WTC11 (cell line): ENCODE results near the gene HOMEZ. TPM values are rescaled to one million over a fixed set of nuclear protein-coding genes. Genes with fewer than 3 reads are reported as not detected.

Experiments used
- ATAC-seq: fragments of 200-7000 bp; cut with Tn5 transposase; 2 replicates; pipeline ENCODE4 v1.10.0; 2021; ENCODE audit warnings: mild to moderate bottlenecking, moderate library complexity
- CTCF ChIA-PET: fragments of 300-600 bp; sonication (Branson Sonifier 250); formaldehyde crosslinking; loops from one replicate; lab custom pipeline; 2021; ENCODE audit warnings: antibody characterized with exemption; lab: Charles Lee
- POLR2A ChIA-PET: fragments of 350-600 bp; sonication (Branson Sonifier 250); formaldehyde crosslinking; loops from one replicate; lab custom pipeline; 2021; ENCODE audit warnings: antibody characterized with exemption; lab: Charles Lee
- DNase-seq: peaks from one replicate; pipeline ENCODE4 v3.0.0; 2021; ENCODE audit warnings: low spot score
- H3K27ac Mint-ChIP-seq: 2 replicates; pipeline ENCODE4 v1.8.0; 2021; ENCODE audit warnings: mixed read lengths
- H3K27me3 Mint-ChIP-seq: 2 replicates; pipeline ENCODE4 v1.8.0; 2021; ENCODE audit warnings: low read depth, mild to moderate bottlenecking, moderate library complexity, mixed read lengths
- H3K36me3 Mint-ChIP-seq: 2 replicates; pipeline ENCODE4 v1.8.0; 2021; ENCODE audit warnings: mixed read lengths
- H3K4me1 Mint-ChIP-seq: 2 replicates; pipeline ENCODE4 v1.8.0; 2022; ENCODE audit warnings: mixed read lengths
- H3K4me3 Mint-ChIP-seq: 2 replicates; pipeline ENCODE4 v1.8.0; 2021; ENCODE audit warnings: mild to moderate bottlenecking, moderate library complexity, mixed read lengths
- H3K9me3 Mint-ChIP-seq: 2 replicates; pipeline ENCODE4 v1.8.0; 2021; ENCODE audit warnings: mixed read lengths
- CREB1 ChIP-seq: sonication (generic); formaldehyde crosslinking; IDR thresholded peaks from 2 replicates; pipeline ENCODE4 v1.8.0; 2023; ENCODE audit warnings: mild to moderate bottlenecking, missing genetic modification reagents
- EMX1 ChIP-seq: fragments of 250-450 bp; sonication (Bioruptor Pico); IDR thresholded peaks from 2 replicates; pipeline ENCODE4 v1.8.0; 2021; ENCODE audit warnings: mild to moderate bottlenecking
- MYBL2 ChIP-seq: sonication (generic); formaldehyde crosslinking; IDR thresholded peaks from 2 replicates; pipeline ENCODE4 v1.8.1; 2023; ENCODE audit warnings: mild to moderate bottlenecking, moderate library complexity, missing genetic modification reagents
- NR1H2 ChIP-seq: sonication (generic); formaldehyde crosslinking; IDR thresholded peaks from 2 replicates; pipeline ENCODE4 v1.9.0; 2021; ENCODE audit warnings: mild to moderate bottlenecking, moderate library complexity, missing genetic modification reagents
- OVOL2 ChIP-seq: fragments of 250-450 bp; sonication (Bioruptor Pico); IDR thresholded peaks from 2 replicates; pipeline ENCODE4 v1.9.0; 2021; ENCODE audit warnings: mild to moderate bottlenecking, borderline replicate concordance
- RELA ChIP-seq: sonication (generic); formaldehyde crosslinking; IDR thresholded peaks from 2 replicates; pipeline ENCODE4 v1.8.1; 2022; ENCODE audit warnings: missing genetic modification reagents, mild to moderate bottlenecking, borderline replicate concordance
- TCF7 ChIP-seq: sonication (generic); formaldehyde crosslinking; IDR thresholded peaks from 2 replicates; pipeline ENCODE4 v1.8.0; 2022; ENCODE audit warnings: mild to moderate bottlenecking, low read depth, missing genetic modification reagents, moderate library complexity
- ZNF263 ChIP-seq: sonication (generic); formaldehyde crosslinking; IDR thresholded peaks from 2 replicates; pipeline ENCODE4 v1.8.1; 2022; ENCODE audit warnings: low read depth, mild to moderate bottlenecking, moderate library complexity, missing genetic modification reagents
- total RNA-seq: library from RNA; stranded (reverse); gene quantifications from 3 replicates; pipeline ENCODE4 v1.2.3, GENCODE V29; 2021
- TF ChIP-seq, protein P1 (sequence below): sonication (generic); formaldehyde crosslinking; IDR thresholded peaks from 2 replicates; pipeline ENCODE4 v1.8.0; 2023; ENCODE audit warnings: mild to moderate bottlenecking, missing genetic modification reagents
- TF ChIP-seq, protein P2 (sequence below): sonication (generic); formaldehyde crosslinking; IDR thresholded peaks from 2 replicates; pipeline ENCODE4 v1.8.1; 2023; ENCODE audit warnings: mild to moderate bottlenecking, moderate library complexity, missing genetic modification reagents
- TF ChIP-seq, protein P3 (sequence below): fragments of 250-450 bp; sonication (Bioruptor Pico); IDR thresholded peaks from 2 replicates; pipeline ENCODE4 v2.1.2; 2022; ENCODE audit warnings: mild to moderate bottlenecking, moderate library complexity
- TF ChIP-seq, protein P4 (sequence below): sonication (generic); formaldehyde crosslinking; conservative IDR thresholded peaks from 2 replicates; pipeline ENCODE4 v1.8.1; 2023; ENCODE audit warnings: mild to moderate bottlenecking, low read depth, missing genetic modification reagents, moderate library complexity
- TF ChIP-seq, protein P5 (sequence below): sonication (generic); formaldehyde crosslinking; IDR thresholded peaks from 2 replicates; pipeline ENCODE4 v1.8.1; 2023; ENCODE audit warnings: mild to moderate bottlenecking, missing genetic modification reagents
- TF ChIP-seq, protein P6 (sequence below): fragments of 250-450 bp; sonication (Bioruptor Pico); IDR thresholded peaks from 2 replicates; pipeline ENCODE4 v1.9.0; 2021; ENCODE audit warnings: mild to moderate bottlenecking

Gene HOMEZ
- total RNA-seq, 1 experiment from 2014 or later: 10.7 TPM

DNA sequence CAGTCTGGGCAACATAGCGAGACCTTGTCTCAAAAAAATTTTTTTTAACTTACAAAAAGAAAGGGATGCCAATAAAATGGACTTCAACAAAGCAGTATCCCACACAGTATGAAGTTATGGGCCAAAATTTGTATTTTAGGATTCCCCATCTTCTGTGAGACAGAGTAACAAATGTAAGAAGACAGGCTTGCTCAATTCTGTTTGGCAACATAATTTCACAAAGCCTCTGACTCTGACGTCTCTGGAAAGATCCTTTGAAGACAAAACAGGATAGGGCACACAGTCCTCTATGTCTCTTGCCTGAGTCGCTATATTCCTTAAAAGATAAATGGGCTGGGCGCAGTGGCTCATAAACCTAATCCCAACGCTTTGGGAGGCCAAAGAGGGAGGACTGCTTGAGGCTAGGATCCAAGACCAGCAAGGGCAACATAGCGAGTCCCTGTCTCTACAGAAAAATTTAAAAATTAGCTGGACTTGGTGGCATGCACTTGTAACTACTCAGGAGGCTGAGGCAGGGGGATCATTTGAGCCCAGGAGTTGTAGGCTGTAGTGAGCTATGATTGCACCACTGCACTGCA is 1.1 kb upstream of the HOMEZ start (continued):
- TF ChIP-seq, protein P1, sequence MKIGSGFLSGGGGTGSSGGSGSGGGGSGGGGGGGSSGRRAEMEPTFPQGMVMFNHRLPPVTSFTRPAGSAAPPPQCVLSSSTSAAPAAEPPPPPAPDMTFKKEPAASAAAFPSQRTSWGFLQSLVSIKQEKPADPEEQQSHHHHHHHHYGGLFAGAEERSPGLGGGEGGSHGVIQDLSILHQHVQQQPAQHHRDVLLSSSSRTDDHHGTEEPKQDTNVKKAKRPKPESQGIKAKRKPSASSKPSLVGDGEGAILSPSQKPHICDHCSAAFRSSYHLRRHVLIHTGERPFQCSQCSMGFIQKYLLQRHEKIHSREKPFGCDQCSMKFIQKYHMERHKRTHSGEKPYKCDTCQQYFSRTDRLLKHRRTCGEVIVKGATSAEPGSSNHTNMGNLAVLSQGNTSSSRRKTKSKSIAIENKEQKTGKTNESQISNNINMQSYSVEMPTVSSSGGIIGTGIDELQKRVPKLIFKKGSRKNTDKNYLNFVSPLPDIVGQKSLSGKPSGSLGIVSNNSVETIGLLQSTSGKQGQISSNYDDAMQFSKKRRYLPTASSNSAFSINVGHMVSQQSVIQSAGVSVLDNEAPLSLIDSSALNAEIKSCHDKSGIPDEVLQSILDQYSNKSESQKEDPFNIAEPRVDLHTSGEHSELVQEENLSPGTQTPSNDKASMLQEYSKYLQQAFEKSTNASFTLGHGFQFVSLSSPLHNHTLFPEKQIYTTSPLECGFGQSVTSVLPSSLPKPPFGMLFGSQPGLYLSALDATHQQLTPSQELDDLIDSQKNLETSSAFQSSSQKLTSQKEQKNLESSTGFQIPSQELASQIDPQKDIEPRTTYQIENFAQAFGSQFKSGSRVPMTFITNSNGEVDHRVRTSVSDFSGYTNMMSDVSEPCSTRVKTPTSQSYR (CRISPR knock-in tag): no peak

DNA sequence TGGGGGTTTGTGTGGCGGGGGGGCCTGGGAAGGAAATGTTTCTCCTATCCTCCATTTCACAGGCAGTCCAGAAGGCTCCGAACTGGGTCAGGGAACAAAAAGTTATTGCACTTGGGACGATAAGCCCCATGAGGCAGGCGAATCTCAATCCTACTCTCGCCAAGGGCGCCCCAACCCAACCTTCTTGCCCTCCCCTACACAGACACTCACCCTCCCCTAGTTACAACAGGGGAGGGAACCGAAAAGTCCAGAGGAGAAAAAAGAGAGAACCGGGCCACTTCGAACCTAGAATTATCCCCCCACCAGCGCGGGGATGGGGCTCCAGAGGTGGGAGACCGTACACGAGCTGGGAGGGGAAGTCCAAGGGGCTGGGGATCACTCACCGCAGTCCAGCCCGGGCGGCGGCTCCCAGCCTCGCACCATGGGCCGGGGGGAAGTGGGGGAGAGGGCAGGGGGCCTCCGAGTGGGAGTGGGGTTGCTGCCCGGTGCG is 357 bp downstream of the HOMEZ start:
- DNase-seq: no peak
- TF ChIP-seq MYBL2 (no peak; the same call in 1 of the 2 replicates), EMX1 (no peak), CREB1 (CRISPR knock-in tag) (no peak), ZNF263 (CRISPR knock-in tag) (no peak), RELA (CRISPR knock-in tag) (no peak), TCF7 (CRISPR knock-in tag) (no peak), OVOL2 (CRISPR knock-in tag) (no peak), NR1H2 (CRISPR knock-in tag) (no peak)
- TF ChIP-seq, protein P2, sequence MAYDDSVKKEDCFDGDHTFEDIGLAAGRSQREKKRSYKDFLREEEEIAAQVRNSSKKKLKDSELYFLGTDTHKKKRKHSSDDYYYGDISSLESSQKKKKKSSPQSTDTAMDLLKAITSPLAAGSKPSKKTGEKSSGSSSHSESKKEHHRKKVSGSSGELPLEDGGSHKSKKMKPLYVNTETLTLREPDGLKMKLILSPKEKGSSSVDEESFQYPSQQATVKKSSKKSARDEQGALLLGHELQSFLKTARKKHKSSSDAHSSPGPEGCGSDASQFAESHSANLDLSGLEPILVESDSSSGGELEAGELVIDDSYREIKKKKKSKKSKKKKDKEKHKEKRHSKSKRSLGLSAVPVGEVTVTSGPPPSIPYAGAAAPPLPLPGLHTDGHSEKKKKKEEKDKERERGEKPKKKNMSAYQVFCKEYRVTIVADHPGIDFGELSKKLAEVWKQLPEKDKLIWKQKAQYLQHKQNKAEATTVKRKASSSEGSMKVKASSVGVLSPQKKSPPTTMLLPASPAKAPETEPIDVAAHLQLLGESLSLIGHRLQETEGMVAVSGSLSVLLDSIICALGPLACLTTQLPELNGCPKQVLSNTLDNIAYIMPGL: no peak
- TF ChIP-seq, protein P3, sequence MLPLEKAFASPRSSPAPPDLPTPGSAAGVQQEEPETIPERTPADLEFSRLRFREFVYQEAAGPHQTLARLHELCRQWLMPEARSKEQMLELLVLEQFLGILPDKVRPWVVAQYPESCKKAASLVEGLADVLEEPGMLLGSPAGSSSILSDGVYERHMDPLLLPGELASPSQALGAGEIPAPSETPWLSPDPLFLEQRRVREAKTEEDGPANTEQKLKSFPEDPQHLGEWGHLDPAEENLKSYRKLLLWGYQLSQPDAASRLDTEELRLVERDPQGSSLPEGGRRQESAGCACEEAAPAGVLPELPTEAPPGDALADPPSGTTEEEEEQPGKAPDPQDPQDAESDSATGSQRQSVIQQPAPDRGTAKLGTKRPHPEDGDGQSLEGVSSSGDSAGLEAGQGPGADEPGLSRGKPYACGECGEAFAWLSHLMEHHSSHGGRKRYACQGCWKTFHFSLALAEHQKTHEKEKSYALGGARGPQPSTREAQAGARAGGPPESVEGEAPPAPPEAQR (CRISPR knock-in tag): no peak
- TF ChIP-seq, protein P4, sequence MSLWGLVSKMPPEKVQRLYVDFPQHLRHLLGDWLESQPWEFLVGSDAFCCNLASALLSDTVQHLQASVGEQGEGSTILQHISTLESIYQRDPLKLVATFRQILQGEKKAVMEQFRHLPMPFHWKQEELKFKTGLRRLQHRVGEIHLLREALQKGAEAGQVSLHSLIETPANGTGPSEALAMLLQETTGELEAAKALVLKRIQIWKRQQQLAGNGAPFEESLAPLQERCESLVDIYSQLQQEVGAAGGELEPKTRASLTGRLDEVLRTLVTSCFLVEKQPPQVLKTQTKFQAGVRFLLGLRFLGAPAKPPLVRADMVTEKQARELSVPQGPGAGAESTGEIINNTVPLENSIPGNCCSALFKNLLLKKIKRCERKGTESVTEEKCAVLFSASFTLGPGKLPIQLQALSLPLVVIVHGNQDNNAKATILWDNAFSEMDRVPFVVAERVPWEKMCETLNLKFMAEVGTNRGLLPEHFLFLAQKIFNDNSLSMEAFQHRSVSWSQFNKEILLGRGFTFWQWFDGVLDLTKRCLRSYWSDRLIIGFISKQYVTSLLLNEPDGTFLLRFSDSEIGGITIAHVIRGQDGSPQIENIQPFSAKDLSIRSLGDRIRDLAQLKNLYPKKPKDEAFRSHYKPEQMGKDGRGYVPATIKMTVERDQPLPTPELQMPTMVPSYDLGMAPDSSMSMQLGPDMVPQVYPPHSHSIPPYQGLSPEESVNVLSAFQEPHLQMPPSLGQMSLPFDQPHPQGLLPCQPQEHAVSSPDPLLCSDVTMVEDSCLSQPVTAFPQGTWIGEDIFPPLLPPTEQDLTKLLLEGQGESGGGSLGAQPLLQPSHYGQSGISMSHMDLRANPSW (CRISPR knock-in tag): no peak
- TF ChIP-seq, protein P5, sequence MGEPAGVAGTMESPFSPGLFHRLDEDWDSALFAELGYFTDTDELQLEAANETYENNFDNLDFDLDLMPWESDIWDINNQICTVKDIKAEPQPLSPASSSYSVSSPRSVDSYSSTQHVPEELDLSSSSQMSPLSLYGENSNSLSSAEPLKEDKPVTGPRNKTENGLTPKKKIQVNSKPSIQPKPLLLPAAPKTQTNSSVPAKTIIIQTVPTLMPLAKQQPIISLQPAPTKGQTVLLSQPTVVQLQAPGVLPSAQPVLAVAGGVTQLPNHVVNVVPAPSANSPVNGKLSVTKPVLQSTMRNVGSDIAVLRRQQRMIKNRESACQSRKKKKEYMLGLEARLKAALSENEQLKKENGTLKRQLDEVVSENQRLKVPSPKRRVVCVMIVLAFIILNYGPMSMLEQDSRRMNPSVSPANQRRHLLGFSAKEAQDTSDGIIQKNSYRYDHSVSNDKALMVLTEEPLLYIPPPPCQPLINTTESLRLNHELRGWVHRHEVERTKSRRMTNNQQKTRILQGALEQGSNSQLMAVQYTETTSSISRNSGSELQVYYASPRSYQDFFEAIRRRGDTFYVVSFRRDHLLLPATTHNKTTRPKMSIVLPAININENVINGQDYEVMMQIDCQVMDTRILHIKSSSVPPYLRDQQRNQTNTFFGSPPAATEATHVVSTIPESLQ (CRISPR knock-in tag): no peak
- TF ChIP-seq, protein P6, sequence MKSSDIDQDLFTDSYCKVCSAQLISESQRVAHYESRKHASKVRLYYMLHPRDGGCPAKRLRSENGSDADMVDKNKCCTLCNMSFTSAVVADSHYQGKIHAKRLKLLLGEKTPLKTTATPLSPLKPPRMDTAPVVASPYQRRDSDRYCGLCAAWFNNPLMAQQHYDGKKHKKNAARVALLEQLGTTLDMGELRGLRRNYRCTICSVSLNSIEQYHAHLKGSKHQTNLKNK (CRISPR knock-in tag): no peak
- TF ChIP-seq, all 79 proteins: peak for 0
- Mint-ChIP-seq H3K27ac (no peak overlapping the region), H3K4me3 (peak overlapping the region; percentile 93), H3K27me3 (peaks cover 60% of the 10 kb centered on the region), H3K4me1 (peaks cover 19% of the 10 kb centered on the region), H3K9me3 (no peaks in the 10 kb centered on the region), H3K36me3 (no peaks in the 10 kb centered on the region)
- peak; percentile 30 for ATAC-seq
- ChIA-PET POLR2A (interaction anchor here (0.7 to 1.7 kb wide), 6 partner anchors 9 to 875 kb away, joined by 3 to 8 read pairs (median 6); partner anchors contain the start of genes BCL2L2 and IRF9), CTCF (interaction anchor here (0.6 to 2.3 kb wide), 11 partner anchors 9 to 165 kb away, joined by 3 to 23 read pairs (median 5); partner anchors contain the start of genes BCL2L2 and PABPN1)
